PC-9 (cell line): ENCODE measurements around the gene FOXJ1. TPM values are rescaled to one million over a fixed set of nuclear protein-coding genes. Genes with fewer than 3 reads are reported as not detected.

Source experiments
- BruUV-seq: library from RNA; stranded (reverse); fragments of 400-500 nt; replicated peaks from 2 replicates; lab custom pipeline; 2021; lab: Mats Ljungman, UMichigan
- CTCF ChIA-PET: fragments of 300-600 bp; sonication (Branson Sonifier 250); formaldehyde crosslinking; loops from one replicate; lab custom pipeline; 2022; ENCODE audit warnings: antibody characterized with exemption; lab: Charles Lee
- POLR2A ChIA-PET: fragments of 300-600 bp; sonication (Branson Sonifier 250); formaldehyde crosslinking; loops from one replicate; lab custom pipeline; 2022; ENCODE audit warnings: antibody characterized with exemption; ENCODE audit not compliant: unreplicated experiment; lab: Charles Lee
- DNase-seq, 2 experiments: peaks; one replicate each; pipeline versions ENCODE4 v3.0.0 to v3.0.0-alpha.2; 2015 to 2022; ENCODE audit warnings: mixed read lengths in 1 of 2
- H2AFZ ChIP-seq: fragments of 200-600 bp; sonication (generic); 2 replicates; pipeline ENCODE4 v1.8.1; 2017; ENCODE audit warnings: antibody characterized with exemption
- H3F3A ChIP-seq: fragments of 200-600 bp; sonication (generic); 2 replicates; pipeline ENCODE4 v1.8.1; 2017; ENCODE audit warnings: antibody characterized with exemption, mild to moderate bottlenecking, low read depth; ENCODE audit not compliant: insufficient read depth
- H3K27ac ChIP-seq: fragments of 200-600 bp; sonication (generic); 2 replicates; pipeline ENCODE4 v1.6.1; 2016; ENCODE audit warnings: mixed run types
- H3K27me3 ChIP-seq: fragments of 200-600 bp; sonication (generic); 2 replicates; pipeline ENCODE4 v1.6.1; 2016; ENCODE audit warnings: low read depth, mixed run types; ENCODE audit not compliant: insufficient read depth
- H3K36me3 ChIP-seq: fragments of 200-600 bp; sonication (generic); 2 replicates; pipeline ENCODE4 v1.6.1; 2016; ENCODE audit warnings: low read depth, mixed run types
- H3K4me1 ChIP-seq: fragments of 200-600 bp; sonication (generic); replicated peaks from 2 replicates; pipeline ENCODE4 v1.6.1; 2016; ENCODE audit warnings: mixed run types; ENCODE audit not compliant: insufficient read depth
- H3K4me2 ChIP-seq: fragments of 200-600 bp; sonication (generic); 2 replicates; pipeline ENCODE4 v1.6.1; 2017; ENCODE audit warnings: mixed run types
- H3K4me3 ChIP-seq: fragments of 200-600 bp; sonication (generic); 2 replicates; pipeline ENCODE4 v1.6.1; 2016; ENCODE audit warnings: mixed run types
- H3K79me2 ChIP-seq: fragments of 200-600 bp; sonication (generic); 2 replicates; pipeline ENCODE4 v1.6.1; 2017; ENCODE audit warnings: low read depth, mixed run types
- H3K9me2 ChIP-seq: fragments of 200-600 bp; sonication (generic); 2 replicates; pipeline ENCODE4 v1.8.1; 2017; ENCODE audit warnings: mild to moderate bottlenecking; ENCODE audit not compliant: insufficient read depth
- H3K9me3 ChIP-seq: fragments of 200-600 bp; sonication (generic); 2 replicates; pipeline ENCODE4 v1.8.1; 2016; ENCODE audit warnings: low read depth; ENCODE audit not compliant: insufficient read depth
- H4K20me1 ChIP-seq: fragments of 200-600 bp; sonication (generic); 2 replicates; pipeline ENCODE4 v1.8.1; 2017; ENCODE audit not compliant: insufficient read depth
- EZH2 ChIP-seq: fragments of 200-600 bp; sonication (generic); IDR thresholded peaks from 2 replicates; pipeline ENCODE4 v1.8.0; 2017; ENCODE audit warnings: antibody characterized with exemption, low read depth
- intact Hi-C: fragments of 100-400 bp; cut with micrococcal nuclease; formaldehyde crosslinking; loops from one replicate; pipeline ENCODE4 v1.10.0; 2022; ENCODE audit not compliant: unreplicated experiment
- total RNA-seq: library from RNA; stranded (reverse); gene quantifications from 2 replicates; pipeline ENCODE4 v1.2.3, GENCODE V29; 2021
- TF ChIP-seq, protein P1 (sequence below): fragments of 200-600 bp; sonication (generic); conservative IDR thresholded peaks from 2 replicates; pipeline ENCODE4 v1.6.1; 2017; ENCODE audit warnings: mixed run types, antibody characterized with exemption, mild to moderate bottlenecking, moderate library complexity

FOXJ1 gene
- total RNA-seq, 1 experiment from 2014 or later = 23.7 TPM

DNA sequence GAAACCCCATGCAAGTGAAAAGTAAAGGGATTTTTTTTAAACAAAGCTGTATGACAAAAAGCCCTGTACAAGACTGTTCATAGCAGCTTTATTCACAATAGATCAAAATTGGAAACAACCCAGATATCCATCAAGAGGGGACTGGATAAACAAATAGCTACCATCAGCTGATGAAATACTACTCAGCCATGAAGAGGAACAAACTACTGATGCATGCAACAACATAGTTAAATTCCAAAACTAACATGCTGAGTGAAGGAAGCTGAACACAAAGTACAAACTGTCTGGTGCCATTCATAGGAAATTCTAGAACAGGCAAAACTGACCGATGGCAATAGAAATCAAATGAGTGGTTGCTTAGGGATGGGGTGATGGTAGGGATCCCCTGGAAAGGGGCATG is 15.1 kb downstream of the FOXJ1 start:
- Histone ChIP-seq H3K4me1 (no peaks in the 10 kb centered on the region), H3K9me3 (no peaks in the 10 kb centered on the region), H3K4me3 (no peak overlapping the region), H4K20me1 (no peaks in the 10 kb centered on the region), H2AFZ (no peak overlapping the region), H3K36me3 (no peaks in the 10 kb centered on the region), H3K4me2 (no peak overlapping the region), H3K27ac (no peak overlapping the region), H3F3A (no peaks in the 10 kb centered on the region; the same call in 1 of the 2 replicates), H3K9me2 (no peaks in the 10 kb centered on the region), H3K27me3 (no peaks in the 10 kb centered on the region), H3K79me2 (no peaks in the 10 kb centered on the region)
- no peak for TF ChIP-seq EZH2
- TF ChIP-seq, protein P1, sequence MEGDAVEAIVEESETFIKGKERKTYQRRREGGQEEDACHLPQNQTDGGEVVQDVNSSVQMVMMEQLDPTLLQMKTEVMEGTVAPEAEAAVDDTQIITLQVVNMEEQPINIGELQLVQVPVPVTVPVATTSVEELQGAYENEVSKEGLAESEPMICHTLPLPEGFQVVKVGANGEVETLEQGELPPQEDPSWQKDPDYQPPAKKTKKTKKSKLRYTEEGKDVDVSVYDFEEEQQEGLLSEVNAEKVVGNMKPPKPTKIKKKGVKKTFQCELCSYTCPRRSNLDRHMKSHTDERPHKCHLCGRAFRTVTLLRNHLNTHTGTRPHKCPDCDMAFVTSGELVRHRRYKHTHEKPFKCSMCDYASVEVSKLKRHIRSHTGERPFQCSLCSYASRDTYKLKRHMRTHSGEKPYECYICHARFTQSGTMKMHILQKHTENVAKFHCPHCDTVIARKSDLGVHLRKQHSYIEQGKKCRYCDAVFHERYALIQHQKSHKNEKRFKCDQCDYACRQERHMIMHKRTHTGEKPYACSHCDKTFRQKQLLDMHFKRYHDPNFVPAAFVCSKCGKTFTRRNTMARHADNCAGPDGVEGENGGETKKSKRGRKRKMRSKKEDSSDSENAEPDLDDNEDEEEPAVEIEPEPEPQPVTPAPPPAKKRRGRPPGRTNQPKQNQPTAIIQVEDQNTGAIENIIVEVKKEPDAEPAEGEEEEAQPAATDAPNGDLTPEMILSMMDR = no peak
- no peak for DNase-seq
- POLR2A ChIA-PET = interaction anchor here (0.6 to 0.7 kb wide), 2 partner anchors 19 to 36 kb away, joined by 5 to 8 read pairs; no protein-coding TSS in a partner anchor
- CTCF ChIA-PET = interaction anchor here (0.6 to 1.0 kb wide), 3 partner anchors 16 to 121 kb away, joined by 3 to 5 read pairs (median 4); no protein-coding TSS in a partner anchor
- intact Hi-C loops = no loop called here
- BruUV-seq = no TSS peak

DNA sequence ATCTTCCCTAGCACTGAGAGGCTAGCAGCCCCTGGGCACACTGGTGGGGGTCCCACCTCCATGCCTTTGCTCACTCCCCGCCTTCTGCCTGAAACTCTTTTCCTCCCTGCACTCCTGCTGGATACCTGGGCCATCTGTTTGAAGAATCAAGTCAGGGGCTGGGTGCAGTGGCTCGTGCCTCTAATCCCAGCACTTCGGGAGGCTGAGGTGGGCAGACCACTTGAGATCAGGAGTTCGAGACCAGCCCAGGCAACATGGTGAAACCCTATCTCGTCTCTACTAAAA is 15.7 kb downstream of the FOXJ1 start:
- no peak for DNase-seq
- no peaks in the 10 kb centered on the region for H4K20me1 ChIP-seq
- POLR2A ChIA-PET = interaction anchor here (0.7 kb wide), 1 partner anchor 20 kb away, joined by 5 read pairs; no protein-coding TSS in a partner anchor
- no peaks in the 10 kb centered on the region for H3K9me3 ChIP-seq
- no peaks in the 10 kb centered on the region for H3K27me3 ChIP-seq
- H3K9me2 ChIP-seq = no peaks in the 10 kb centered on the region
- H3F3A ChIP-seq = no peaks in the 10 kb centered on the region; the same call in 1 of the 2 replicates
- CTCF ChIA-PET = no interaction called here
- no peak overlapping the region for H2AFZ ChIP-seq
- H3K4me2 ChIP-seq = no peak overlapping the region
- intact Hi-C loops = no loop called here
- no peaks in the 10 kb centered on the region for H3K4me1 ChIP-seq
- no peaks in the 10 kb centered on the region for H3K79me2 ChIP-seq
- H3K27ac ChIP-seq = no peak overlapping the region
- H3K4me3 ChIP-seq = no peak overlapping the region
- no peak for TF ChIP-seq EZH2
- TF ChIP-seq, protein P1 = no peak
- no TSS peak for BruUV-seq
- H3K36me3 ChIP-seq = no peaks in the 10 kb centered on the region

DNA sequence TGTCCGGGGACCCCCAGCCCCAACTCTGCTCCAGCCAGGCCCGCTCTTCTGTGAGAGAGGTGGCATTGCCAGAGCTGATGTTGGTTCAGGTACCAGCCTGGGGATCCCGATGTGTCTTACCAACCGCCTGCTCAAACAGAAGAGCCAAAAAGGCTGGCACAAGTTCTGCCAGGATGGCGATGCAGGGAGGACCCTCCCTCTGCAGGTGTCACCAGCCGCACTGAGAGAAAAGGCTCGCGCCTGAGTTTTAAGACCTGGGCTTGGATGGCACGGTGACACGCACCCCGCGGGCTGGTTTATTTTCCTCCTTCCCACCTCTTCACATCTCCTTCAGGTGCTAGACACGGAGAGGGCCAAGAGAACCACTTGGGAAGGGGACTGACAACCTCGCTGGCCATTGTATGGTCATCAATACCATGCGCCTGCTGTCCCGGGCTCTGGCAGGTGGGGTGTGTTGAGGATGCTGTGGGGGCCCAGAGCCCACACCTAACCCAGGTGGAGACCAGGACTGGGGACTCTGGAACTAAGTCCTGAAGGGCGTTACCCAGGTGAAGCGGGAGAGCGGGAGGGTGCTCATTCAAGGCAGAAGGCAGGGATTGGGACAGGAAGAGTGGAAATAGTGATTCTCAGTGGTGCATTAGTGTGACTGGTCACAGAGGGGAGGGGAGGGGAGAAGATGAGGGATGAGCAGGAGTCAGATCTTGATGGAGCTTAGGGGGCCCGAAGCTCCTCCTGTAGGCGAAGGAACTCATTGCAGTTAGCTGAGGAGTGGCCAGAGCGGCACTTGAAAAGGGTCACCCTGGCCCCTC is 16.3 kb downstream of the FOXJ1 start:
- TF ChIP-seq, protein P1 = no peak
- TF ChIP-seq EZH2 = no peak
- Histone ChIP-seq H3K9me2 (no peaks in the 10 kb centered on the region), H3F3A (no peaks in the 10 kb centered on the region; the same call in 1 of the 2 replicates), H4K20me1 (no peaks in the 10 kb centered on the region), H3K27ac (no peak overlapping the region), H3K79me2 (no peaks in the 10 kb centered on the region), H3K4me1 (no peaks in the 10 kb centered on the region), H3K36me3 (no peaks in the 10 kb centered on the region), H3K27me3 (no peaks in the 10 kb centered on the region), H3K4me3 (no peak overlapping the region), H2AFZ (no peak overlapping the region), H3K9me3 (no peaks in the 10 kb centered on the region), H3K4me2 (no peak overlapping the region)
- no TSS peak for BruUV-seq
- no peak for DNase-seq
- ChIA-PET CTCF (interaction anchor here (1.2 kb wide), 1 partner anchor 8 kb away, joined by 8 read pairs; no protein-coding TSS in a partner anchor), POLR2A (interaction anchor here (1.2 kb wide), 1 partner anchor 22 kb away, joined by 7 read pairs; no protein-coding TSS in a partner anchor)
- intact Hi-C loops = loop anchor here (5.0 kb wide), 1 partner anchor 217 kb away; no protein-coding TSS in a partner anchor
